Panc1 (cell line): ENCODE data around the gene PARP3. TPM values are rescaled to one million over a fixed set of nuclear protein-coding genes. Genes with fewer than 3 reads are reported as not detected.

Experiments
- ATAC-seq: fragments of 200-7000 bp; cut with Tn5 transposase; 2 replicates; pipeline ENCODE4 v1.9.1; 2020; ENCODE audit warnings: mild to moderate bottlenecking, moderate library complexity
- BruUV-seq: library from RNA; stranded (reverse); fragments of 400-500 nt; replicated peaks from 2 replicates; lab custom pipeline; 2021; lab: Mats Ljungman, UMichigan
- CTCF ChIA-PET: fragments of 300-600 bp; sonication (Branson Sonifier 250); formaldehyde crosslinking; loops from one replicate; lab custom pipeline; 2022; ENCODE audit warnings: antibody characterized with exemption; lab: Charles Lee
- POLR2A ChIA-PET: fragments of 300-600 bp; sonication (Branson Sonifier 250); formaldehyde crosslinking; loops from one replicate; lab custom pipeline; 2022; ENCODE audit warnings: antibody characterized with exemption; lab: Charles Lee
- DNase-seq: peaks from one replicate; pipeline ENCODE4 v3.0.0-alpha.2; 2010; ENCODE audit warnings: low read depth, low spot score
- H3K27ac ChIP-seq: 2 replicates; pipeline ENCODE4 v1.5.1; 2011; ENCODE audit warnings: mild to moderate bottlenecking, low read length, inconsistent platforms
- H3K27me3 ChIP-seq: fragments of 200-500 bp; sonication (Bioruptor generic); 2 replicates; pipeline ENCODE4 v1.6.0; 2014; ENCODE audit warnings: low read length, inconsistent platforms; ENCODE audit not compliant: control insufficient read depth, insufficient read depth
- H3K36me3 ChIP-seq: fragments of 200-500 bp; sonication (Bioruptor generic); 2 replicates; pipeline ENCODE4 v1.5.1; 2014; ENCODE audit warnings: inconsistent platforms, mild to moderate bottlenecking, low read length, moderate library complexity; ENCODE audit not compliant: control insufficient read depth, insufficient read depth
- H3K4me1 ChIP-seq: 2 replicates; pipeline ENCODE4 v1.5.1; 2011; ENCODE audit warnings: inconsistent platforms, mild to moderate bottlenecking, low read length, moderate library complexity; ENCODE audit not compliant: control insufficient read depth, insufficient read depth
- H3K4me3 ChIP-seq, 2 experiments: 2 replicates each; pipeline ENCODE4 v1.5.1; 2011 to 2012; ENCODE audit warnings: low read depth in 2 of 2, low read length in 2 of 2, mild to moderate bottlenecking in 2 of 2, inconsistent platforms in 1 of 2, moderate library complexity in 1 of 2
- H3K9me3 ChIP-seq: fragments of 200-500 bp; sonication (Bioruptor generic); 2 replicates; pipeline ENCODE4 v1.5.1; 2014; ENCODE audit warnings: low read depth, mild to moderate bottlenecking, inconsistent platforms, low read length, moderate library complexity; ENCODE audit not compliant: control insufficient read depth, insufficient read depth
- POLR2AphosphoS5 ChIP-seq: IDR thresholded peaks from 2 replicates; pipeline ENCODE4 v1.6.1; 2012; ENCODE audit warnings: mild to moderate bottlenecking, low read depth, low read length, moderate library complexity
- SIN3A ChIP-seq: IDR thresholded peaks from 2 replicates; pipeline ENCODE4 v1.6.1; 2012; ENCODE audit warnings: low read depth, mild to moderate bottlenecking, low read length, moderate library complexity, borderline replicate concordance; ENCODE audit not compliant: insufficient read depth
- TCF7L2 ChIP-seq: IDR thresholded peaks from 2 replicates; pipeline ENCODE4 v1.6.1; 2011; ENCODE audit warnings: mild to moderate bottlenecking, low read depth, low read length, inconsistent platforms
- in situ Hi-C: cut with HindIII; loops from 2 replicates; pipeline ENCODE4 v1.10.0; 2016; ENCODE audit warnings: low sequenced_read_pairs, low pct_unique_long_range_greater_than_20kb
- intact Hi-C: fragments of 100-400 bp; cut with micrococcal nuclease; formaldehyde crosslinking; loops from one replicate; pipeline ENCODE4 v1.10.0; 2022; ENCODE audit not compliant: unreplicated experiment
- total RNA-seq: library from RNA; stranded (reverse); gene quantifications from one replicate; pipeline ENCODE4 v1.2.1, GENCODE V29; 2021; ENCODE audit not compliant: unreplicated experiment
- TF ChIP-seq, protein P1 (sequence below): fragments of 450-650 bp; IDR thresholded peaks from 2 replicates; pipeline ENCODE4 v1.5.1; 2017; ENCODE audit warnings: mild to moderate bottlenecking
- TF ChIP-seq, protein P2 (sequence below), 2 experiments: IDR thresholded peaks; 2 replicates each; pipeline ENCODE4 v1.6.1; 2011 to 2012; ENCODE audit warnings: low read depth in 2 of 2, control low read depth in 1 of 2, low read length in 1 of 2, mild to moderate bottlenecking in 1 of 2, moderate library complexity in 1 of 2; ENCODE audit not compliant: insufficient read depth in 1 of 2

PARP3 gene
- total RNA-seq, 1 experiment from 2014 or later: 16.1 TPM

DNA sequence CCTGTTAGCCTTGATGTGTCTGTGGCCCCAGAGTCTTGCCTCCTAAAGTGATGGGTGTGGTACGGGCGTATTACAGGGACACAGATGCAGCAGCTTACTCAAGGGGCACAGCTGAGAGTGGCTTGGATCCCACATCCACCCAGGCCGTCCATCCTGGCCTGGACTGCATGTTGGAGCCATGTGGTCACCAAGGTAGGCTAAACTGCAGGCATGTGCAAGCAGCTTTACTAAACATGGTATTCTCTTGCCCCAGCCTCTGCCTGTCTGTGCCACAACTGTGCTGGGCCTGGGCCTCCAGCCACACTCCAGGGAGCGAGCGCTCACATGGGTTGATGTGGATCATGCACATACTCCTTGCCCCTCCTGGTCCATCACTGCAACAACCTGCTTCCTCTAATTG lies 7.0 kb downstream of the PARP3 start:
- H3K4me1 ChIP-seq: no peaks in the 10 kb centered on the region
- DNase-seq (no peak), ATAC-seq (no peak)
- TF ChIP-seq, protein P1, sequence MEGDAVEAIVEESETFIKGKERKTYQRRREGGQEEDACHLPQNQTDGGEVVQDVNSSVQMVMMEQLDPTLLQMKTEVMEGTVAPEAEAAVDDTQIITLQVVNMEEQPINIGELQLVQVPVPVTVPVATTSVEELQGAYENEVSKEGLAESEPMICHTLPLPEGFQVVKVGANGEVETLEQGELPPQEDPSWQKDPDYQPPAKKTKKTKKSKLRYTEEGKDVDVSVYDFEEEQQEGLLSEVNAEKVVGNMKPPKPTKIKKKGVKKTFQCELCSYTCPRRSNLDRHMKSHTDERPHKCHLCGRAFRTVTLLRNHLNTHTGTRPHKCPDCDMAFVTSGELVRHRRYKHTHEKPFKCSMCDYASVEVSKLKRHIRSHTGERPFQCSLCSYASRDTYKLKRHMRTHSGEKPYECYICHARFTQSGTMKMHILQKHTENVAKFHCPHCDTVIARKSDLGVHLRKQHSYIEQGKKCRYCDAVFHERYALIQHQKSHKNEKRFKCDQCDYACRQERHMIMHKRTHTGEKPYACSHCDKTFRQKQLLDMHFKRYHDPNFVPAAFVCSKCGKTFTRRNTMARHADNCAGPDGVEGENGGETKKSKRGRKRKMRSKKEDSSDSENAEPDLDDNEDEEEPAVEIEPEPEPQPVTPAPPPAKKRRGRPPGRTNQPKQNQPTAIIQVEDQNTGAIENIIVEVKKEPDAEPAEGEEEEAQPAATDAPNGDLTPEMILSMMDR: no peak
- TF ChIP-seq POLR2AphosphoS5 (no peak), TCF7L2 (no peak)
- no peaks in the 10 kb centered on the region for H3K36me3 ChIP-seq
- intact Hi-C loops: no loop called here
- BruUV-seq: no TSS peak
- no peak overlapping the region for H3K4me3 ChIP-seq
- ChIA-PET POLR2A (no interaction called here), CTCF (no interaction called here)
- no peaks in the 10 kb centered on the region for H3K9me3 ChIP-seq
- no peaks in the 10 kb centered on the region for H3K27me3 ChIP-seq
- no peak overlapping the region for H3K27ac ChIP-seq
- in situ Hi-C loops: no loop called here

DNA sequence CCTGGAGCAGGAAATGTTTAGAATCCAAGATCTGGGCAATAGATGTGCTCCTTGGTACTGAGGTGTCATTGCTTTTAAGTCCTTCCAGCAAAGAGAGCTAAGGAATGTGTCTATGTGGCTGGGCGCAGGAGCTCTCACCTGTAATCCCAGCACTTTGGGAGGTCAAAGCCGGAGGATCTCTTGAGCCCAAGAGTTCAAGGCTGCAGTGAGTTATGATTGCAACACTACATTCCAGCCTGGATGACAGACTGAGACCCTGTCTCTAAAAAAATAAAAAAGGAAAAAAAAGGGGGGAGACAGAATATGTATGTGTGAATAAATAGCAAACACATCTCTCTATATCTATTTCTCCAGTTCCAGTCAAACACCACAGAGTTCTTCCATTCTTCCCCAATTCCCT lies 8.7 kb downstream of the PARP3 start:
- CTCF ChIA-PET: interaction anchor here (0.6 kb wide), 1 partner anchor 99 kb away, joined by 3 read pairs; no protein-coding TSS in a partner anchor
- Histone ChIP-seq H3K36me3 (no peaks in the 10 kb centered on the region), H3K4me3 (no peak overlapping the region), H3K9me3 (no peaks in the 10 kb centered on the region), H3K27ac (no peak overlapping the region), H3K27me3 (no peaks in the 10 kb centered on the region), H3K4me1 (no peaks in the 10 kb centered on the region)
- DNase-seq: no peak
- ATAC-seq: no peak
- intact Hi-C loops (no loop called here), in situ Hi-C loops (no loop called here)
- POLR2A ChIA-PET: no interaction called here
- no peak for TF ChIP-seq SIN3A
- TF ChIP-seq, protein P2, sequence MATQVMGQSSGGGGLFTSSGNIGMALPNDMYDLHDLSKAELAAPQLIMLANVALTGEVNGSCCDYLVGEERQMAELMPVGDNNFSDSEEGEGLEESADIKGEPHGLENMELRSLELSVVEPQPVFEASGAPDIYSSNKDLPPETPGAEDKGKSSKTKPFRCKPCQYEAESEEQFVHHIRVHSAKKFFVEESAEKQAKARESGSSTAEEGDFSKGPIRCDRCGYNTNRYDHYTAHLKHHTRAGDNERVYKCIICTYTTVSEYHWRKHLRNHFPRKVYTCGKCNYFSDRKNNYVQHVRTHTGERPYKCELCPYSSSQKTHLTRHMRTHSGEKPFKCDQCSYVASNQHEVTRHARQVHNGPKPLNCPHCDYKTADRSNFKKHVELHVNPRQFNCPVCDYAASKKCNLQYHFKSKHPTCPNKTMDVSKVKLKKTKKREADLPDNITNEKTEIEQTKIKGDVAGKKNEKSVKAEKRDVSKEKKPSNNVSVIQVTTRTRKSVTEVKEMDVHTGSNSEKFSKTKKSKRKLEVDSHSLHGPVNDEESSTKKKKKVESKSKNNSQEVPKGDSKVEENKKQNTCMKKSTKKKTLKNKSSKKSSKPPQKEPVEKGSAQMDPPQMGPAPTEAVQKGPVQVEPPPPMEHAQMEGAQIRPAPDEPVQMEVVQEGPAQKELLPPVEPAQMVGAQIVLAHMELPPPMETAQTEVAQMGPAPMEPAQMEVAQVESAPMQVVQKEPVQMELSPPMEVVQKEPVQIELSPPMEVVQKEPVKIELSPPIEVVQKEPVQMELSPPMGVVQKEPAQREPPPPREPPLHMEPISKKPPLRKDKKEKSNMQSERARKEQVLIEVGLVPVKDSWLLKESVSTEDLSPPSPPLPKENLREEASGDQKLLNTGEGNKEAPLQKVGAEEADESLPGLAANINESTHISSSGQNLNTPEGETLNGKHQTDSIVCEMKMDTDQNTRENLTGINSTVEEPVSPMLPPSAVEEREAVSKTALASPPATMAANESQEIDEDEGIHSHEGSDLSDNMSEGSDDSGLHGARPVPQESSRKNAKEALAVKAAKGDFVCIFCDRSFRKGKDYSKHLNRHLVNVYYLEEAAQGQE (IDR thresholded peaks at IDR 0.05; ENCODE audit: insufficient read depth in 1 of 2, low read depth in 2 of 2, low read length in 1 of 2): no peak
- TF ChIP-seq POLR2AphosphoS5: no peak
- TF ChIP-seq, protein P1: no peak
- TF ChIP-seq TCF7L2: no peak
- BruUV-seq: no TSS peak
